Fibroblast of skin of right quadriceps (primary cell): ENCODE measurements around the gene TEF.

Source experiments
- DNase-seq: peaks from one replicate; pipeline ENCODE4 v3.0.0-alpha.2; 2013

TEF gene

GRCh38 chr22:41355895-41356294 lies 25.8 kb upstream of the TEF start:
- no peak for DNase-seq

- no peak for DNase-seq
These were observed 25.2 kb upstream of the TEF start for GRCh38 chr22:41356430-41357028.

- DNase-seq: no peak
These were observed 24.6 kb upstream of the TEF start for GRCh38 chr22:41357191-41357590.

GRCh38 chr22:41358927-41359326 lies 22.8 kb upstream of the TEF start:
- no peak for DNase-seq

GRCh38 chr22:41359376-41359775 lies 22.4 kb upstream of the TEF start:
- no peak for DNase-seq

- no peak for DNase-seq
These were observed 21.6 kb upstream of the TEF start for GRCh38 chr22:41360126-41360525.

GRCh38 chr22:41361716-41362310 lies 19.9 kb upstream of the TEF start:
- DNase-seq: no peak

- DNase-seq: no peak
These were observed 19.1 kb upstream of the TEF start for GRCh38 chr22:41362615-41363014.

GRCh38 chr22:41364233-41364632 lies 17.5 kb upstream of the TEF start:
- DNase-seq: no peak

- DNase-seq: no peak
These were observed 16.8 kb upstream of the TEF start for GRCh38 chr22:41364955-41365354.

GRCh38 chr22:41365425-41365824 lies 16.3 kb upstream of the TEF start:
- no peak for DNase-seq

- DNase-seq: no peak
These were observed 15.3 kb upstream of the TEF start for GRCh38 chr22:41366323-41367029.

GRCh38 chr22:41367039-41367679 lies 14.6 kb upstream of the TEF start:
- peak; percentile 91 for DNase-seq

- DNase-seq: peak; percentile 25
These were observed 13.8 kb upstream of the TEF start for GRCh38 chr22:41367680-41368542.

- DNase-seq: no peak
These were observed 13.0 kb upstream of the TEF start for GRCh38 chr22:41368543-41369423.

- no peak for DNase-seq
These were observed 12.4 kb upstream of the TEF start for GRCh38 chr22:41369424-41369745.

GRCh38 chr22:41369837-41370236 lies 11.9 kb upstream of the TEF start:
- no peak for DNase-seq

- no peak for DNase-seq
These were observed 3.9 kb upstream of the TEF start for GRCh38 chr22:41377846-41378245.

GRCh38 chr22:41380993-41381328 lies 781 bp upstream of the TEF start:
- peak; percentile 67 for DNase-seq

GRCh38 chr22:41382098-41382578 lies 396 bp downstream of the TEF start:
- no peak for DNase-seq

GRCh38 chr22:41382610-41383009 lies 868 bp downstream of the TEF start:
- no peak for DNase-seq

- no peak for DNase-seq
These were observed 1.3 kb downstream of the TEF start for GRCh38 chr22:41383085-41383484.
